Measurements from ENCODE around the gene MRPL37.
"Not testable (repeated sequence)": the region's sequence is repeated elsewhere in the genome, so short reads cannot be mapped to it uniquely, and the experiment has no call there.

The MRPL37 gene

GRCh38 chr1:54199765-54200518 lies at the start of gene MRPL37, which contains the start of gene CYB5RL:
TSS of gene MRPL37 (plus strand) at chr1:54200167. CDS start at chr1:54200244, 77 bp downstream.
TSS of gene CYB5RL (minus strand) at chr1:54200030. CDS start at chr1:54195616, 4,414 bp downstream.
- peak; percentile 85 for DNase-seq

GRCh38 chr1:54151013-54151412 lies 49.0 kb upstream of the MRPL37 start:
- DNase-seq = no peak

- no peak for DNase-seq
Observed at GRCh38 chr1:54152696-54153095, 47.3 kb upstream of the MRPL37 start, which contains the start of gene CDCP2. TSS of gene CDCP2 (minus strand) at chr1:54153000. CDS start at chr1:54152922, 78 bp downstream.

- no peak for DNase-seq
Observed at GRCh38 chr1:54153535-54154439, 46.2 kb upstream of the MRPL37 start.

GRCh38 chr1:54156201-54156600 lies 43.8 kb upstream of the MRPL37 start:
- no peak for DNase-seq

- DNase-seq = no peak
Observed at GRCh38 chr1:54156986-54157385, 43.0 kb upstream of the MRPL37 start.

- DNase-seq = no peak
Observed at GRCh38 chr1:54157401-54157800, 42.6 kb upstream of the MRPL37 start.

- DNase-seq = no peak
Observed at GRCh38 chr1:54158071-54158470, 41.9 kb upstream of the MRPL37 start.

GRCh38 chr1:54159733-54160316 lies 40.1 kb upstream of the MRPL37 start:
- no peak for DNase-seq

GRCh38 chr1:54160351-54160750 lies 39.6 kb upstream of the MRPL37 start:
- DNase-seq = no peak

- no peak for DNase-seq
Observed at GRCh38 chr1:54161495-54162168, 38.3 kb upstream of the MRPL37 start.

GRCh38 chr1:54163051-54163450 lies 36.9 kb upstream of the MRPL37 start:
- DNase-seq = no peak

GRCh38 chr1:54163573-54163972 lies 36.4 kb upstream of the MRPL37 start:
- DNase-seq = no peak

GRCh38 chr1:54165146-54165545 lies 34.8 kb upstream of the MRPL37 start:
- DNase-seq = no peak

- not testable (repeated sequence) for DNase-seq
Observed at GRCh38 chr1:54166357-54166756, 33.6 kb upstream of the MRPL37 start.

GRCh38 chr1:54167422-54168139 lies 32.4 kb upstream of the MRPL37 start:
- no peak for DNase-seq

- no peak for DNase-seq
Observed at GRCh38 chr1:54168206-54168965, 31.6 kb upstream of the MRPL37 start.

- DNase-seq = no peak
Observed at GRCh38 chr1:54169068-54169467, 30.9 kb upstream of the MRPL37 start.

- DNase-seq = no peak
Observed at GRCh38 chr1:54171016-54171415, 29.0 kb upstream of the MRPL37 start.

- no peak for DNase-seq
Observed at GRCh38 chr1:54171606-54172005, 28.4 kb upstream of the MRPL37 start.

Measured in activated T-cell treated with anti-CD3 and anti-CD28 coated beads, Interleukin-2, amount 50 U/mL, for 1 hour (primary cell).